ENCODE results near the gene GPRIN3. TPM values are rescaled to one million over a fixed set of nuclear protein-coding genes. Genes with fewer than 3 reads are reported as not detected.

GPRIN3 gene
- total RNA-seq, 1 donor from 2014 or later, result 0.84 TPM

DNA sequence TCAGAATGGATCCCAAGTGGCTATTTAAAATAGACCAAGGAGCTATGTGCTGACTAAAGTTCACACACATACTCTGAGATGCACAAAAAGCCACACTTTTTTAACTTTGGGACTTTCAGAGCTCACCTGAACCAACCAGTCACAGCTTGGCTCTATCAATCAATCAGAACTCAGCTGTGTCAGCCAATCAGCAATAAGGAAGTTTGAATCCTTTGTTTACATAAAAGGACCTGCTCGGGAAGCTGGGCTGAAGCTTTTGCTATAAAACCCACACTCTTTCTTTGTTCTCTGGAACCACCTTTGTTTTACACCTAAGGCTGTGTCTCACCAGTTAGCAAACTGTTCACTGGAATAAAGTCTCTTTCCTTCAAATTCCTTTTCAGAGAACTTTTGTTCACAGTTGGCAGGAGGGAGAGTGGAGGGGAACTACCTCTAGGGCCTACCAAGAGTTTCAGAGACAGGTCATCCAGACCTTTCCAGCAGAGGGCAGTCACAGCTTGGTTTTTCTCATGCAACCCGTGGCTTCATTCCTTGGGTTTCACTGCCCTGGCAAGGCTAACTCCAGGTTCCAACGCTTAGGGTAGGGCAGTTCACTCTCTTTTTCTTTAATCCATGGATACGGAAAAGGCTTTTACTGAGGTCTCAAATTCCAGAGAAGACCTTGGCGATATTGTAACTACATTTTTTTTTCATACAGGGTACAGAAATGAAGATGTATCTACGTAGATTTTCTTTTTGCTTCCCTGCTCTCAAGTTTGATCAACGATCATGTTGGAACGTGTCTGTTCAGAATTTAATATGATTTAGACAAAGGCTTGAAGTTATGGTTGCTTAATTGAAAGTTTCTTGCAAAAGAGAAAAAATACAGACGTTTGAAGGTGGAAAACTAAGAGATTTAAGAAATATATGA lies 80.7 kb downstream of the GPRIN3 start:
- DNase-seq (ENCODE audit: low read depth), result peak; percentile 45
- Histone ChIP-seq H3K4me3 (ENCODE audit: low read depth, low read length) (no peak overlapping the region), H3K36me3 (ENCODE audit: control insufficient read depth, insufficient read depth, low read length) (no peaks in the 10 kb centered on the region), H3K27me3 (ENCODE audit: control insufficient read depth, insufficient read depth, low read length) (no peaks in the 10 kb centered on the region)
- TF ChIP-seq CTCF (IDR thresholded peaks at IDR 0.05; ENCODE audit: insufficient read depth, low read length, poor library complexity, severe bottlenecking), result peak; percentile 72

GRCh38 chr4:89222170-89222569 lies 85.4 kb downstream of the GPRIN3 start:
- H3K4me3 ChIP-seq (ENCODE audit: low read depth, low read length), result no peak overlapping the region
- H3K27me3 ChIP-seq (ENCODE audit: control insufficient read depth, insufficient read depth, low read length), result no peaks in the 10 kb centered on the region
- no peaks in the 10 kb centered on the region for H3K36me3 ChIP-seq (ENCODE audit: control insufficient read depth, insufficient read depth, low read length)
- TF ChIP-seq CTCF (IDR thresholded peaks at IDR 0.05; ENCODE audit: insufficient read depth, low read length, poor library complexity, severe bottlenecking), result no peak
- DNase-seq (ENCODE audit: low read depth), result no peak

- no peak for TF ChIP-seq CTCF (IDR thresholded peaks at IDR 0.05; ENCODE audit: insufficient read depth, low read length, poor library complexity, severe bottlenecking)
- H3K27me3 ChIP-seq (ENCODE audit: control insufficient read depth, insufficient read depth, low read length), result no peaks in the 10 kb centered on the region
- no peak for DNase-seq (ENCODE audit: low read depth)
- no peak overlapping the region for H3K4me3 ChIP-seq (ENCODE audit: low read depth, low read length)
- no peaks in the 10 kb centered on the region for H3K36me3 ChIP-seq (ENCODE audit: control insufficient read depth, insufficient read depth, low read length)
Observed at GRCh38 chr4:89221167-89221867, 86.3 kb downstream of the GPRIN3 start.

GRCh38 chr4:89218587-89218986 lies 89.0 kb downstream of the GPRIN3 start:
- no peaks in the 10 kb centered on the region for H3K36me3 ChIP-seq (ENCODE audit: control insufficient read depth, insufficient read depth, low read length)
- no peaks in the 10 kb centered on the region for H3K27me3 ChIP-seq (ENCODE audit: control insufficient read depth, insufficient read depth, low read length)
- TF ChIP-seq CTCF (IDR thresholded peaks at IDR 0.05; ENCODE audit: insufficient read depth, low read length, poor library complexity, severe bottlenecking), result no peak
- no peak for DNase-seq (ENCODE audit: low read depth)
- H3K4me3 ChIP-seq (ENCODE audit: low read depth, low read length), result no peak overlapping the region

DNA sequence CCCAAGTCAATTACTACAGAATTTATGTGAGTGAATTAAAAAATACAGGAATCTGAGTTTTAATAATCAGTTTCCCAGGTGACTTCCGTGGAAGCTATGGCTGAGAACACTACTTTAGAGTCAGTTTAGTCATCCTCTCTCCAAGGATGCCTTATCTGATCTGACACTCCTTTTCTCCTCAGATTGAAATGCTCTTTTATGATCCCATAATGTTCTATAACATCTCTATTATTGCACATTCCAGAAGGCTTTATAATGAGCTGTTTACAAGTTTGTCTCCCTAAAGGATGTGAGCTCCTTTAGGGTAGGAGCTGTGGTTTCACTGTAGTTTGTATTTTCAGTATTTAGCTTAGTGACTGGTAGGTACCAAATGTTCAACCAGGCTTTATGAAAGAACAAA lies 90.0 kb downstream of the GPRIN3 start:
- TF ChIP-seq CTCF (IDR thresholded peaks at IDR 0.05; ENCODE audit: insufficient read depth, low read length, poor library complexity, severe bottlenecking), result no peak
- no peaks in the 10 kb centered on the region for H3K36me3 ChIP-seq (ENCODE audit: control insufficient read depth, insufficient read depth, low read length)
- no peak for DNase-seq (ENCODE audit: low read depth)
- no peaks in the 10 kb centered on the region for H3K27me3 ChIP-seq (ENCODE audit: control insufficient read depth, insufficient read depth, low read length)
- no peak overlapping the region for H3K4me3 ChIP-seq (ENCODE audit: low read depth, low read length)

All from kidney epithelial cell (primary cell).